PC-3 (cell line): ENCODE results near the gene HS3ST5.

Experiments
- CTCF ChIP-seq: fragments of 300-600 bp; sonication (generic); conservative IDR thresholded peaks from 2 replicates; pipeline ENCODE4 v1.5.1; 2017; ENCODE audit warnings: antibody characterized with exemption, low read depth, mild to moderate bottlenecking, low read length
- EZH2phosphoT487 ChIP-seq: fragments of 300-600 bp; sonication (generic); IDR thresholded peaks from 2 replicates; pipeline ENCODE4 v1.6.1; 2018; ENCODE audit warnings: mild to moderate bottlenecking, antibody characterized with exemption, low read length, borderline replicate concordance

- TF ChIP-seq CTCF, result no peak
- no peak for TF ChIP-seq EZH2phosphoT487
Measured at GRCh38 chr6:114158411-114158810, 184.4 kb downstream of the HS3ST5 start.
